Measurements from ENCODE around the gene SH3D19. TPM values are rescaled to one million over a fixed set of nuclear protein-coding genes. Genes with fewer than 3 reads are reported as not detected.

The SH3D19 gene
- total and polyA plus RNA-seq, 2 of the 4 experiments (the other 2 are of a cell fraction), result 14.4 to 27.2 TPM

- Histone ChIP-seq H4K8ac (ENCODE audit: low read depth in 2 of 2, low read length in 2 of 2) (no peak overlapping the region), H3K4me1 (ENCODE audit: control insufficient read depth, insufficient read depth, low read length) (0 out of 2 replicates have a peak, but pooled peaks cover 1% of the 10 kb centered on the region), H3K4me2 (ENCODE audit: low read depth, low read length) (no peak overlapping the region)
Measured at GRCh38 chr4:151284534-151285245, 40.7 kb downstream of the SH3D19 start.

More at GRCh38 chr4:151284534-151285245, 40.7 kb downstream of the SH3D19 start:
- H2AK9ac ChIP-seq (replicated peaks; ENCODE audit: low read depth, low read length, poor library complexity), result no peak overlapping the region
- no peaks in the 10 kb centered on the region for H4K20me1 ChIP-seq (ENCODE audit: insufficient read depth, low read length)
- no peak overlapping the region for H2AFZ ChIP-seq (replicated peaks; ENCODE audit: low read length, poor library complexity)
- no peak overlapping the region for H2BK120ac ChIP-seq (ENCODE audit: low read depth, low read length)
- H3K36me3 ChIP-seq (ENCODE audit: control insufficient read depth, insufficient read depth, low read length), result no peaks in the 10 kb centered on the region
- H3K79me1 ChIP-seq (ENCODE audit: low read depth in 1 of 2, low read length in 2 of 2), result no peaks in the 10 kb centered on the region; a peak in 1 of 4 replicates
- in situ Hi-C loops (cut with MboI; ENCODE audit: low sequenced_read_pairs), result no loop called here
- ChIA-PET POLR2A (ENCODE audit: unreplicated experiment) (no interaction called here), CTCF (interaction anchor here (1.1 kb wide), 1 partner anchor 9 kb away, joined by 4 read pairs; no protein-coding TSS in a partner anchor)
- no peaks in the 10 kb centered on the region for H3K27me3 ChIP-seq (ENCODE audit: control insufficient read depth, insufficient read depth, low read length)
- intact Hi-C loops (cut with micrococcal nuclease), result no loop called here
- H3K9ac ChIP-seq (ENCODE audit: low read depth, low read length), result no peak overlapping the region
- BruUV-seq (replicated peaks), result no TSS peak
- no peak overlapping the region for H3K56ac ChIP-seq (ENCODE audit: extremely low read depth, insufficient read depth, low read length)
- no peak overlapping the region for H3K23ac ChIP-seq (ENCODE audit: low read depth, low read length)
- H3K9me3 ChIP-seq (ENCODE audit: control insufficient read depth, insufficient read depth, low read length), result no peaks in the 10 kb centered on the region
- 0 out of 2 replicates have a peak, but pooled peaks cover under 1% of the 10 kb centered on the region for H3K9me1 ChIP-seq (ENCODE audit: insufficient read depth, low read length)
- no peak overlapping the region for H4K91ac ChIP-seq (ENCODE audit: insufficient read depth, low read depth, low read length)
- TF ChIP-seq MAFK (IDR thresholded peaks at IDR 0.05; ENCODE audit: low read depth, low read length) (no peak), NFE2L2 (IDR thresholded peaks at IDR 0.05; ENCODE audit: low read depth, low read length) (no peak)
- dilution Hi-C loops (cut with HindIII; ENCODE audit: low sequenced_read_pairs, unreplicated experiment), result no loop called here
- no CpG with 5 or more reads among the region's 4 CpGs for WGBS, 2 experiments (ENCODE audit: extremely low coverage in 2 of 2, insufficient read length in 1 of 2)
- no peak overlapping the region for H2BK20ac ChIP-seq (ENCODE audit: low read depth, low read length)
- no peak overlapping the region for H3K18ac ChIP-seq (ENCODE audit: low read depth, low read length)
- ATAC-seq (ENCODE audit: low read depth) (no peak), DNase-seq (no peak)
- no peak overlapping the region for H2BK15ac ChIP-seq (ENCODE audit: low read depth, low read length)
- no peak overlapping the region for H3K14ac ChIP-seq (replicated peaks; ENCODE audit: low read depth, low read length)
- no peak overlapping the region for H3K27ac ChIP-seq (ENCODE audit: insufficient read depth, low read length)
- no peak overlapping the region for H4K5ac ChIP-seq (ENCODE audit: low read depth, low read length)
- H3K4me3 ChIP-seq (ENCODE audit: insufficient read depth, low read depth, low read length), result no peak overlapping the region
- H2BK5ac ChIP-seq (ENCODE audit: low read depth, low read length, poor library complexity, severe bottlenecking), result no peak overlapping the region
- H2AK5ac ChIP-seq (ENCODE audit: low read depth, low read length), result no peak overlapping the region
- no peak overlapping the region for H3K4ac ChIP-seq (ENCODE audit: low read depth, low read length)
